Amygdala (tissue), 56 donors: Measurements from ENCODE around the gene LRIF1.

Experiments
- DNase-seq, 56 donors: peaks; one replicate each; lab custom pipeline; 2025; lab: John Stamatoyannopoulos, UW

Gene LRIF1

GRCh38 chr1:110897681-110898080 lies 66.0 kb downstream of the LRIF1 start:
- DNase-seq = no peak
